Suprapubic skin (tissue), 4 donors: ENCODE data around the gene FAM240B.

Source experiments
- CTCF ChIP-seq, 2 donors: fragments of 200-600 bp in 1 of 2; fragments of 450-650 bp in 1 of 2; sonication (generic) in 1 of 2; IDR thresholded peaks; one replicate each; pipeline ENCODE4 v1.5.1; 2016 to 2019; ENCODE audit warnings: antibody characterized with exemption in 2 of 2, mild to moderate bottlenecking in 1 of 2, moderate library complexity in 1 of 2
- EP300 ChIP-seq: sonication (generic); formaldehyde crosslinking; IDR thresholded peaks from one replicate; pipeline ENCODE4 v1.6.1; 2017; ENCODE audit warnings: antibody characterized with exemption
- POLR2A ChIP-seq, 2 donors: fragments of 450-650 bp; IDR thresholded peaks; one replicate each; pipeline ENCODE4 v1.6.1; 2017; ENCODE audit warnings: antibody characterized with exemption in 2 of 2, mild to moderate bottlenecking in 2 of 2, moderate library complexity in 2 of 2
- POLR2AphosphoS5 ChIP-seq, 3 donors: sonication (generic); formaldehyde crosslinking; IDR thresholded peaks; one replicate each; pipeline ENCODE4 v1.6.1; 2017; ENCODE audit warnings: antibody characterized with exemption in 3 of 3

- TF ChIP-seq CTCF (IDR thresholded peaks at IDR 0.05) (no peak), EP300 (no peak), POLR2A (IDR thresholded peaks at IDR 0.05) (no peak), POLR2AphosphoS5 (IDR thresholded peaks at IDR 0.05) (no peak)
Observed at GRCh38 chr9:38699337-38699736, 20.6 kb downstream of the FAM240B start.
